Anterior cingulate cortex (tissue), 58 donors: Measurements from ENCODE around the gene CPTP.
"Not testable (repeated sequence)": the region's sequence is repeated elsewhere in the genome, so short reads cannot be mapped to it uniquely, and the experiment has no call there.

Source experiments
- DNase-seq, 58 donors: peaks; one replicate each; lab custom pipeline; 2025; lab: John Stamatoyannopoulos, UW

CPTP gene

GRCh38 chr1:1358433-1359271 lies 34.0 kb downstream of the CPTP start, which contains the start of gene MXRA8:
Gene MXRA8, minus strand, starts transcription at chr1:1358555. Its CDS starts 51 bp downstream, at chr1:1358504.
- peak in 9 of 58 donors; percentile 19 to 54 (median 33) for DNase-seq

GRCh38 chr1:1359308-1359663 lies 34.7 kb downstream of the CPTP start:
- no peak for DNase-seq

- DNase-seq, result no peak
Measured at GRCh38 chr1:1359664-1360468, 35.3 kb downstream of the CPTP start.

GRCh38 chr1:1360506-1361169 lies 36.0 kb downstream of the CPTP start:
- peak in 3 of 58 donors; percentile 30 to 66 (median 51) for DNase-seq

- no peak for DNase-seq
Measured at GRCh38 chr1:1361233-1361981, 36.8 kb downstream of the CPTP start.

- no peak for DNase-seq
Measured at GRCh38 chr1:1361982-1362423, 37.4 kb downstream of the CPTP start.

- DNase-seq, result no peak
Measured at GRCh38 chr1:1364266-1364665, 39.7 kb downstream of the CPTP start.

- DNase-seq, result no peak
Measured at GRCh38 chr1:1365875-1366698, 41.5 kb downstream of the CPTP start.

GRCh38 chr1:1366699-1367066 lies 42.1 kb downstream of the CPTP start:
- DNase-seq, result no peak

GRCh38 chr1:1367315-1367714 lies 42.7 kb downstream of the CPTP start:
- DNase-seq, result no peak

- not testable (repeated sequence) for DNase-seq
Measured at GRCh38 chr1:1370094-1370493, 45.5 kb downstream of the CPTP start.

GRCh38 chr1:1370771-1371300 lies 46.2 kb downstream of the CPTP start:
- DNase-seq, result no peak

GRCh38 chr1:1371364-1371745 lies 46.8 kb downstream of the CPTP start:
- no peak for DNase-seq

- DNase-seq, result peak in 22 of 58 donors; percentile 8 to 61 (median 39)
Measured at GRCh38 chr1:1371746-1372711, 47.4 kb downstream of the CPTP start.

- DNase-seq, result no peak
Measured at GRCh38 chr1:1373051-1373814, 48.6 kb downstream of the CPTP start.

- no peak for DNase-seq
Measured at GRCh38 chr1:1373815-1374588, 49.4 kb downstream of the CPTP start.
